Glutamatergic neuron (in vitro differentiated cells): ENCODE results near the gene SNAP47. TPM values are rescaled to one million over a fixed set of nuclear protein-coding genes. Genes with fewer than 3 reads are reported as not detected.

Source experiments
- DNase-seq: peaks from one replicate; pipeline ENCODE4 v3.0.0; 2022
- H3K27ac Mint-ChIP-seq: one replicate; pipeline ENCODE4 v1.8.0; 2020; ENCODE audit warnings: mild to moderate bottlenecking, mixed read lengths, inconsistent platforms; ENCODE audit not compliant: unreplicated experiment
- H3K27me3 Mint-ChIP-seq: one replicate; pipeline ENCODE4 v1.8.0; 2020; ENCODE audit warnings: mild to moderate bottlenecking, moderate library complexity, mixed read lengths, inconsistent platforms; ENCODE audit not compliant: unreplicated experiment
- H3K36me3 Mint-ChIP-seq: one replicate; pipeline ENCODE4 v1.8.0; 2020; ENCODE audit warnings: mild to moderate bottlenecking, mixed read lengths, inconsistent platforms; ENCODE audit not compliant: unreplicated experiment
- H3K4me1 Mint-ChIP-seq: one replicate; pipeline ENCODE4 v1.8.0; 2020; ENCODE audit warnings: mild to moderate bottlenecking, low read depth, mixed read lengths, inconsistent platforms; ENCODE audit not compliant: unreplicated experiment
- H3K4me3 Mint-ChIP-seq: one replicate; pipeline ENCODE4 v1.8.0; 2020; ENCODE audit warnings: mild to moderate bottlenecking, mixed read lengths, inconsistent platforms; ENCODE audit not compliant: unreplicated experiment
- H3K9me3 Mint-ChIP-seq: one replicate; pipeline ENCODE4 v1.8.0; 2020; ENCODE audit warnings: mild to moderate bottlenecking, moderate library complexity, mixed read lengths, inconsistent platforms; ENCODE audit not compliant: unreplicated experiment
- CTCF ChIP-seq: fragments of 200-600 bp; sonication (generic); IDR thresholded peaks from one replicate; pipeline ENCODE4 v1.5.0; 2021; ENCODE audit not compliant: partially characterized antibody, unreplicated experiment
- total RNA-seq: library from RNA; stranded (reverse); fragmentation: NEBNext Ultra II Directional; extraction: Animal tissue kit (Norgen Biotek cat#: 25700); gene quantifications from one replicate; pipeline ENCODE4 v1.2.1, GENCODE V29; 2021; ENCODE audit not compliant: unreplicated experiment

The SNAP47 gene
- total RNA-seq, 1 donor from 2014 or later, result 34.0 TPM

GRCh38 chr1:227756172-227756959 lies 21.1 kb downstream of the SNAP47 start:
- no peak for TF ChIP-seq CTCF
- H3K4me3 Mint-ChIP-seq, result no peak overlapping the region
- H3K9me3 Mint-ChIP-seq, result peaks cover 6% of the 10 kb centered on the region
- no peaks in the 10 kb centered on the region for H3K36me3 Mint-ChIP-seq
- H3K4me1 Mint-ChIP-seq, result peaks cover 30% of the 10 kb centered on the region
- no peak for DNase-seq
- no peak overlapping the region for H3K27ac Mint-ChIP-seq
- H3K27me3 Mint-ChIP-seq, result peaks cover 2% of the 10 kb centered on the region

- H3K4me1 Mint-ChIP-seq, result peaks cover 33% of the 10 kb centered on the region
- peaks cover 3% of the 10 kb centered on the region for H3K27me3 Mint-ChIP-seq
- H3K4me3 Mint-ChIP-seq, result no peak overlapping the region
Measured at GRCh38 chr1:227757781-227758180, 22.5 kb downstream of the SNAP47 start.

DNA sequence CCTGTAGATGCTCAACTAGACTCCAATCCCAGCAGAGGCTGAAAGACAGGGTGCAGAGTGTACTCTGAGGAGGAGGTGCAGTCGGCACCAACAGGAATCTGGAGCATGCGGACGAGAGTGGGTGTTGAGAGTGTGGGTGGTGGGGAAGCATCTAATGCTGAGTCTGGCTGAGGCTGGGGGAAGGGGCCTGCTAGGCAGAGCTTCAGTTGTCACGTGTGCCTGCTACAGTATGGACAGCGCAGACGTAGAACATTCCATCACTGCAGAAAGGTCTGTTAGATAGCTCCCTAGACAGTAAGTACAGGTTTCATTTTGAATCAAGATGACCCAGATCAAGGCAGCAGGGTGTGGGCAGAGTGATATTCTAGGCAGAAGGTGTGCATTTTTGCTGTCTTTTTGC lies 23.1 kb downstream of the SNAP47 start:
- TF ChIP-seq CTCF, result no peak
- H3K9me3 Mint-ChIP-seq, result peaks cover 7% of the 10 kb centered on the region
- H3K36me3 Mint-ChIP-seq, result no peaks in the 10 kb centered on the region
- no peak overlapping the region for H3K4me3 Mint-ChIP-seq
- no peak overlapping the region for H3K27ac Mint-ChIP-seq
- no peak for DNase-seq
- H3K27me3 Mint-ChIP-seq, result peaks cover 3% of the 10 kb centered on the region
- H3K4me1 Mint-ChIP-seq, result peaks cover 33% of the 10 kb centered on the region

More at GRCh38 chr1:227757781-227758180, 22.5 kb downstream of the SNAP47 start:
- TF ChIP-seq CTCF, result no peak
- DNase-seq, result no peak
- Mint-ChIP-seq H3K9me3 (peaks cover 7% of the 10 kb centered on the region), H3K27ac (no peak overlapping the region), H3K36me3 (no peaks in the 10 kb centered on the region)

DNA sequence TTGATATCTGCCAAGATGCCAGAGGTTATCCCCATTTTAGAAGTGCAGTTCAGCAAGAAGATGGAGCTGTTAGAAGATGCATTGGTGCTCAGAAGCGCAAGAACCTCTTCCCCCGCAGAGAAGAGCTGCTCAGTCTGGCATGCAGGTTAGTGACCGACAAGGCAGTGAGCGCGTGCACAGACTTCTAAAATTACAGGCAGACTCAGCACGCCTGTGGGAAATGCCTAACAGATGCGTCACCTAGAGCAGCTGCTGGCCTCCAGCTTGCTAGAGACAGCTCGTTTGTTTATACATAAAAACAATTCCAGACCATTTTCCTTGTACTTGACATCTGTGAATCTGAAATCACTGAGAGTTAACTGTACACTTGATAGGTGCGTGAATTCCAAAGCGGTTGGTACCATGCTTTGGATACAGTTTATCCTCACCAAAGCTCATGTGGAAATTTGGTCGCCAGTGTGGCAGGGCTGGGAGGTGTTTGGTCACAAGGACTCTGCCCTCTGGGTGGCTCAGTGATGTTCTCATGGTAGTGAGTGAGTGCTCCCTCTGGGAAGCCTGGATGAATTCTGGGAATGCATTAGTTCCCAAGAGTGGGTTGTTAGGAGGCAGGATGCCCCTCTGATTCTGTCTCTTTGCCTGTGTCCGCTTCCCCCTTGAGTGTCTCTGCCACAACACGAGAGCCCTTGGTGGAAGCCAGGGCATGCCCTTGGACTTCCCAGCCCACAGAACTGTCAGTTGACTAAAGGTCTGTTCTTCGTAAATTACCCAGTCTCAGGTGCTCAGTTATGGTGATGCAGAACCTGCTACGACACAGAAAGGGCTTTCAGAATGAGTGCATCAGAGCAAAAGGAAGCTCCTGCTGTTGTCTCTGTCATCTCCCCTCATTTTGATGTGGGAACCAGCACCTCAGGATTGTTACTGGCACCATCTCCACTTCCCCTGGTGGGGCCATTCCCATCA lies 24.4 kb downstream of the SNAP47 start:
- H3K27me3 Mint-ChIP-seq, result peaks cover 3% of the 10 kb centered on the region
- peaks cover 7% of the 10 kb centered on the region for H3K9me3 Mint-ChIP-seq
- peaks cover 25% of the 10 kb centered on the region for H3K4me1 Mint-ChIP-seq
- H3K36me3 Mint-ChIP-seq, result no peaks in the 10 kb centered on the region
- no peak overlapping the region for H3K4me3 Mint-ChIP-seq
- H3K27ac Mint-ChIP-seq, result peak overlapping the region; percentile 77
- no peak for TF ChIP-seq CTCF
- DNase-seq, result no peak
